Measurements from ENCODE around the gene MRPS9.

- TF ChIP-seq CTCF (conservative IDR thresholded peaks at IDR 0.05 in 1 of 2, IDR thresholded peaks at IDR 0.05 in 1 of 2; ENCODE audit: extremely low read depth in 1 of 2, insufficient read depth in 1 of 2, low read depth in 1 of 2, low read length in 2 of 2): no peak
- no peak for TF ChIP-seq EZH2 (IDR thresholded peaks at IDR 0.05; ENCODE audit: borderline replicate concordance, low read length)
These were observed 34.2 kb downstream of the MRPS9 start for GRCh38 chr2:105072039-105072438.
